A549 treated with CpdA at 1 μM for 4 hours (cell line): ENCODE results near the gene GABRB2. TPM values are rescaled to one million over a fixed set of nuclear protein-coding genes. Genes with fewer than 3 reads are reported as not detected.

ENCODE experiments used
- total RNA-seq: library from RNA; stranded (reverse); fragments of 200-300 nt; extraction: Qiagen RNA extraction; gene quantifications from 5 replicates; pipeline ENCODE4 v1.2.3, GENCODE V29; 2022; ENCODE audit warnings: low read depth

Gene GABRB2
- not detected in 5 replicates for total RNA-seq

DNA sequence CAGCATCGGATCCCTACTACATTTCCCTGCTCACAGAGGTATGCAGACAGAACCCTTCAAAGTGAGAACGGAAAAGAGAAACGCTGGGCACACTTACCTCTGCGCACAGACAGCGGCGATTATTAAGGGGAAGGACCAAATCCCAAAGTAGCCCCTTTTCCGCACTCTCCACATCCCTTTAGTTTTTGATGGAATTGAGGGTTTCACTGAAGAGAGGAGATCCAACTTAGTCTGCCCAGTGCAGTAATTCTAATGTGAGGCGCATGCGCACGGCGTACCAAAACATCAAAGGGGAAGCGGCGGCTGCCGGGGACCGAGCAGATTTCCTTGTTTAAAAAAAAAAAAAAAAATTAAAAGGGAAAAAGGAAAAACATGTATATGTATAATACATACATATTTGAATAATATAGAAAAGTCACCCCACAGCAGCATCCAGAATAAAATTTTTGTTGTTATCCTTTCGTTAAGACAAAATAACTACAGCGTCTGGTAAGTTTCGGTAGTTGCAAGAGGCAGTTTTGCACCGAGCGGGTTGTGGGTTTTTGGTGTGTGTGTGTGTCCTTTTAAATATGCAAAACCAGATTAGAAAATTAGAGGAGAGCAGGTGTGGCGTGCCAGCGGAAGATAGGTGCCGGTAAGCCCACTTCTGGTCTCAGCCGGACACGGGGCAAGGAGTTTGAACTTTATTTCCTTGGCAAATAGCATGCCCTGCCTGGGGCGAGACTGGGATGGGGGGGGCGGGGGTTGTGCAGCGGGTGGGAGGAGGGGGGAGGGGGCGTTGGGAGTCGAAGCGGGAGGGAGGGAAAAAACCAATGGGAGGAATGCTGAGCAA lies at the start of gene GABRB2:
TSS of gene GABRB2 (minus strand) at position 256 of the 832 bp plus-strand sequence. CDS start at position 174, 82 bp downstream.

Other genes starting within 250 kb of the GABRB2 start
- gene GABRA6, start 139.0 kb upstream of the GABRB2 start, total RNA-seq, result not detected in 5 replicates